Measurements from ENCODE around the gene GAGE2A.
"Not testable (repeated sequence)": the region's sequence is repeated elsewhere in the genome, so short reads cannot be mapped to it uniquely, and the experiment has no call there.

- TF ChIP-seq POLR2A, CTCF (IDR thresholded peaks at IDR 0.05): not testable (repeated sequence)
Observed at GRCh38 chrX:49568728-49569127, 20.6 kb upstream of the GAGE2A start.

Measured in prostate gland (tissue), 2 donors.